Endothelial cell of umbilical vein (primary cell): ENCODE results near the gene WDR48. TPM values are rescaled to one million over a fixed set of nuclear protein-coding genes. Genes with fewer than 3 reads are reported as not detected.

Experiments used
- BruUV-seq: library from RNA; stranded (reverse); fragments of 400-500 nt; replicated peaks from 2 replicates; lab custom pipeline; 2021; lab: Mats Ljungman, UMichigan
- CTCF ChIA-PET: fragments of 300-600, 350-600 bp; sonication (Branson Sonifier 250); formaldehyde crosslinking; loops from one replicate; lab custom pipeline; 2021; ENCODE audit warnings: antibody characterized with exemption, inconsistent platforms; lab: Charles Lee
- POLR2A ChIA-PET: fragments of 300-600, 350-600 bp; sonication (Branson Sonifier 250); formaldehyde crosslinking; loops from one replicate; lab custom pipeline; 2021; ENCODE audit warnings: antibody characterized with exemption, inconsistent platforms; lab: Charles Lee
- DNase-seq: peaks from one replicate; pipeline ENCODE4 v3.0.0-alpha.2; 2011; ENCODE audit warnings: low read depth, low spot score
- FAIRE-seq: peaks from 2 replicates; lab custom pipeline; 2011; peaks lifted over from hg19 to GRCh38; lab: Jason Lieb, UNC
- H2AFZ ChIP-seq: 2 replicates; pipeline ENCODE4 v1.6.0; 2012; ENCODE audit warnings: low read depth, low read length, control low read depth, inconsistent platforms
- H3K27ac ChIP-seq: 2 replicates; pipeline ENCODE4 v1.5.1; 2011; ENCODE audit warnings: low read depth, mild to moderate bottlenecking, control low read depth, low read length, moderate library complexity; ENCODE audit not compliant: insufficient read depth
- H3K27me3 ChIP-seq, 2 experiments: 2 replicates each; pipeline versions ENCODE4 v1.6.0 to v1.6.1; 2011; ENCODE audit warnings: low read length in 2 of 2, mixed read lengths in 1 of 2; ENCODE audit not compliant: control insufficient read depth in 2 of 2, insufficient read depth in 2 of 2
- H3K36me3 ChIP-seq, 2 experiments: 2 replicates in 1 of 2; 3 replicates in 1 of 2; pipeline ENCODE4 v1.5.1; 2011; ENCODE audit warnings: low read length in 2 of 2, mild to moderate bottlenecking in 1 of 2, moderate library complexity in 1 of 2; ENCODE audit not compliant: control insufficient read depth in 2 of 2, insufficient read depth in 2 of 2; ENCODE audit errors: extremely low read depth in 1 of 2
- H3K4me1 ChIP-seq: 3 replicates; pipeline ENCODE4 v1.5.1; 2011; ENCODE audit warnings: mild to moderate bottlenecking, low read length; ENCODE audit not compliant: control insufficient read depth, insufficient read depth; ENCODE audit errors: extremely low read depth
- H3K4me2 ChIP-seq: 2 replicates; pipeline ENCODE4 v1.6.1; 2011; ENCODE audit warnings: low read length, control low read depth, mixed read lengths; ENCODE audit not compliant: insufficient read depth
- H3K4me3 ChIP-seq, 3 experiments: fragments of 200-600 bp in 1 of 3; sonication (generic), shearing (Covaris generic) in 1 of 3; replicated peaks in 1 of 3; 2 replicates each; pipeline ENCODE4 v1.5.1; 2011 to 2016; ENCODE audit warnings: control low read depth in 3 of 3, low read length in 3 of 3, mild to moderate bottlenecking in 2 of 3, inconsistent platforms in 1 of 3, low read depth in 1 of 3, moderate library complexity in 1 of 3; ENCODE audit not compliant: insufficient read depth in 1 of 3
- H3K79me2 ChIP-seq: 2 replicates; pipeline ENCODE4 v1.6.0; 2012; ENCODE audit warnings: low read length, inconsistent platforms; ENCODE audit not compliant: control insufficient read depth, insufficient read depth
- H3K9ac ChIP-seq: replicated peaks from 2 replicates; pipeline ENCODE3; 2011; ENCODE audit warnings: low read length, control low read depth; ENCODE audit not compliant: insufficient read depth; ENCODE audit errors: extremely low read depth
- H3K9me1 ChIP-seq: replicated peaks from 3 replicates; pipeline ENCODE4 v1.6.0; 2011; ENCODE audit warnings: mild to moderate bottlenecking, low read length; ENCODE audit not compliant: control insufficient read depth, insufficient read depth; ENCODE audit errors: extremely low read depth
- H3K9me3 ChIP-seq: replicated peaks from 2 replicates; pipeline ENCODE4 v1.5.1; 2012; ENCODE audit warnings: low read length, inconsistent platforms; ENCODE audit not compliant: control insufficient read depth, insufficient read depth
- H4K20me1 ChIP-seq: replicated peaks from 2 replicates; pipeline ENCODE3; 2011; ENCODE audit warnings: mild to moderate bottlenecking, low read length; ENCODE audit not compliant: control insufficient read depth, insufficient read depth; ENCODE audit errors: extremely low read depth
- CTCF ChIP-seq, 2 donors: IDR thresholded peaks; 1 replicate in 1 of 2; 2 replicates in 1 of 2; pipeline ENCODE4 v1.5.1; 2011; ENCODE audit warnings: low read length in 2 of 2, mild to moderate bottlenecking in 2 of 2, moderate library complexity in 2 of 2, control low read depth in 1 of 2, inconsistent platforms in 1 of 2, low read depth in 1 of 2; ENCODE audit not compliant: insufficient read depth in 1 of 2; ENCODE audit errors: extremely low read depth in 1 of 2
- EZH2 ChIP-seq: IDR thresholded peaks from 2 replicates; pipeline ENCODE4 v1.6.1; 2012; ENCODE audit warnings: borderline replicate concordance, low read depth, mild to moderate bottlenecking, moderate library complexity, low read length, inconsistent platforms; ENCODE audit not compliant: severe bottlenecking
- FOS ChIP-seq: IDR thresholded peaks from 2 replicates; pipeline ENCODE4 v1.6.1; 2011; ENCODE audit warnings: mild to moderate bottlenecking, low read length, moderate library complexity, borderline replicate concordance; ENCODE audit not compliant: insufficient read depth
- GATA2 ChIP-seq: IDR thresholded peaks from 2 replicates; pipeline ENCODE4 v1.7.0; 2011; ENCODE audit warnings: low read depth, mild to moderate bottlenecking, moderate library complexity, mixed read lengths, low read length; ENCODE audit not compliant: insufficient read length, insufficient read depth
- JUN ChIP-seq: IDR thresholded peaks from 2 replicates; pipeline ENCODE4 v1.6.1; 2011; ENCODE audit warnings: borderline replicate concordance, low read depth; ENCODE audit not compliant: insufficient read length, insufficient read depth
- MAX ChIP-seq: IDR thresholded peaks from 2 replicates; pipeline ENCODE4 v1.6.1; 2011; ENCODE audit not compliant: insufficient read depth, insufficient read length
- MYC ChIP-seq: IDR thresholded peaks from one replicate; pipeline ENCODE4 v1.6.1; 2011; ENCODE audit warnings: mild to moderate bottlenecking, low read depth, low read length
- POLR2A ChIP-seq: IDR thresholded peaks from 2 replicates; pipeline ENCODE4 v1.6.1; 2012; ENCODE audit warnings: low read depth, mild to moderate bottlenecking, control low read depth, low read length
- POLR2AphosphoS5 ChIP-seq: IDR thresholded peaks from 2 replicates; pipeline ENCODE4 v1.6.1; 2012; ENCODE audit warnings: low read depth, mild to moderate bottlenecking, control low read depth, low read length, moderate library complexity; ENCODE audit not compliant: insufficient read depth
- dilution Hi-C: fragments of 300-500 bp; cut with MboI; formaldehyde crosslinking; loops from one replicate; pipeline ENCODE4 v1.15.0; 2019; ENCODE audit warnings: low sequenced_read_pairs; ENCODE audit not compliant: extremely low pct_ligation_motif_present
- intact Hi-C: fragments of 100-400 bp; cut with micrococcal nuclease; formaldehyde crosslinking; loops from one replicate; pipeline ENCODE4 v1.10.0; 2022
- polyA plus RNA-seq, 4 experiments: library from polyadenylated mRNA; depleted of rRNA in 3 of 4; stranded (reverse) in 3 of 4; unstranded in 1 of 4; fragments of >200 nt; gene quantifications; 2 replicates each; pipeline versions ENCODE4 v1.2.1 to v1.2.3, GENCODE V29; 2011 to 2012; ENCODE audit warnings: missing spikeins in 1 of 4
- total RNA-seq: library from RNA; stranded (reverse); gene quantifications from 2 replicates; pipeline ENCODE4 v1.2.3, GENCODE V29; 2021

Gene WDR48
- total and polyA plus RNA-seq, 2 donors (not counting 3 experiments of a cell fraction or from before 2014, with no cell fraction given), result 13.7 to 25.3 TPM

- CTCF ChIA-PET, result interaction anchor here (3.7 kb wide), 1 partner anchor 13 kb away, joined by 17 read pairs; no protein-coding TSS in a partner anchor
Measured at GRCh38 chr3:39113291-39113690, 61.5 kb downstream of the WDR48 start.

More at GRCh38 chr3:39113291-39113690, 61.5 kb downstream of the WDR48 start:
- Histone ChIP-seq H2AFZ (no peak overlapping the region), H3K36me3 (no peaks in the 10 kb centered on the region), H3K9me3 (no peaks in the 10 kb centered on the region), H3K9ac (no peak overlapping the region), H3K9me1 (no peaks in the 10 kb centered on the region), H4K20me1 (no peaks in the 10 kb centered on the region), H3K79me2 (no peaks in the 10 kb centered on the region), H3K4me2 (no peak overlapping the region), H3K4me3 (no peak overlapping the region), H3K4me1 (no peaks in the 10 kb centered on the region), H3K27ac (no peak overlapping the region), H3K27me3 (no peaks in the 10 kb centered on the region)
- intact Hi-C loops (no loop called here), dilution Hi-C loops (no loop called here)
- no peak for DNase-seq
- POLR2A ChIA-PET, result no interaction called here
- FAIRE-seq, result no peak
- no peak for TF ChIP-seq GATA2
- no peak for TF ChIP-seq JUN
- TF ChIP-seq MYC, result no peak
- no peak for TF ChIP-seq MAX
- no peak for TF ChIP-seq FOS
- TF ChIP-seq CTCF (IDR thresholded peaks at IDR 0.05; ENCODE audit: extremely low read depth in 1 of 2, insufficient read depth in 1 of 2, low read depth in 1 of 2, low read length in 2 of 2), result no peak
- TF ChIP-seq POLR2AphosphoS5, result no peak
- no peak for TF ChIP-seq EZH2
- TF ChIP-seq POLR2A, result no peak
- BruUV-seq, result no TSS peak
